GM19452 (cell line): Measurements from ENCODE around the gene GIGYF2.
"Not testable (repeated sequence)": the region's sequence is repeated elsewhere in the genome, so short reads cannot be mapped to it uniquely, and the experiment has no call there.

Source experiments
- ATAC-seq: cut with Tn5 transposase; IDR thresholded peaks from one replicate; pipeline ENCODE4 v1.9.1; 2021; ENCODE audit not compliant: unreplicated experiment

The GIGYF2 gene, protein sequence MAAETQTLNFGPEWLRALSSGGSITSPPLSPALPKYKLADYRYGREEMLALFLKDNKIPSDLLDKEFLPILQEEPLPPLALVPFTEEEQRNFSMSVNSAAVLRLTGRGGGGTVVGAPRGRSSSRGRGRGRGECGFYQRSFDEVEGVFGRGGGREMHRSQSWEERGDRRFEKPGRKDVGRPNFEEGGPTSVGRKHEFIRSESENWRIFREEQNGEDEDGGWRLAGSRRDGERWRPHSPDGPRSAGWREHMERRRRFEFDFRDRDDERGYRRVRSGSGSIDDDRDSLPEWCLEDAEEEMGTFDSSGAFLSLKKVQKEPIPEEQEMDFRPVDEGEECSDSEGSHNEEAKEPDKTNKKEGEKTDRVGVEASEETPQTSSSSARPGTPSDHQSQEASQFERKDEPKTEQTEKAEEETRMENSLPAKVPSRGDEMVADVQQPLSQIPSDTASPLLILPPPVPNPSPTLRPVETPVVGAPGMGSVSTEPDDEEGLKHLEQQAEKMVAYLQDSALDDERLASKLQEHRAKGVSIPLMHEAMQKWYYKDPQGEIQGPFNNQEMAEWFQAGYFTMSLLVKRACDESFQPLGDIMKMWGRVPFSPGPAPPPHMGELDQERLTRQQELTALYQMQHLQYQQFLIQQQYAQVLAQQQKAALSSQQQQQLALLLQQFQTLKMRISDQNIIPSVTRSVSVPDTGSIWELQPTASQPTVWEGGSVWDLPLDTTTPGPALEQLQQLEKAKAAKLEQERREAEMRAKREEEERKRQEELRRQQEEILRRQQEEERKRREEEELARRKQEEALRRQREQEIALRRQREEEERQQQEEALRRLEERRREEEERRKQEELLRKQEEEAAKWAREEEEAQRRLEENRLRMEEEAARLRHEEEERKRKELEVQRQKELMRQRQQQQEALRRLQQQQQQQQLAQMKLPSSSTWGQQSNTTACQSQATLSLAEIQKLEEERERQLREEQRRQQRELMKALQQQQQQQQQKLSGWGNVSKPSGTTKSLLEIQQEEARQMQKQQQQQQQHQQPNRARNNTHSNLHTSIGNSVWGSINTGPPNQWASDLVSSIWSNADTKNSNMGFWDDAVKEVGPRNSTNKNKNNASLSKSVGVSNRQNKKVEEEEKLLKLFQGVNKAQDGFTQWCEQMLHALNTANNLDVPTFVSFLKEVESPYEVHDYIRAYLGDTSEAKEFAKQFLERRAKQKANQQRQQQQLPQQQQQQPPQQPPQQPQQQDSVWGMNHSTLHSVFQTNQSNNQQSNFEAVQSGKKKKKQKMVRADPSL (N-terminal part only)

GRCh38 chr2:232697059-232697806 lies at the start of gene GIGYF2:
TSS of gene GIGYF2 (plus strand) at chr2:232697331. CDS start at chr2:232735198, 37,867 bp downstream.
- peak; percentile 82 for ATAC-seq

GRCh38 chr2:232649033-232649432 lies 48.1 kb upstream of the GIGYF2 start:
- no peak for ATAC-seq

GRCh38 chr2:232652505-232652851 lies 44.7 kb upstream of the GIGYF2 start:
- no peak for ATAC-seq

DNA sequence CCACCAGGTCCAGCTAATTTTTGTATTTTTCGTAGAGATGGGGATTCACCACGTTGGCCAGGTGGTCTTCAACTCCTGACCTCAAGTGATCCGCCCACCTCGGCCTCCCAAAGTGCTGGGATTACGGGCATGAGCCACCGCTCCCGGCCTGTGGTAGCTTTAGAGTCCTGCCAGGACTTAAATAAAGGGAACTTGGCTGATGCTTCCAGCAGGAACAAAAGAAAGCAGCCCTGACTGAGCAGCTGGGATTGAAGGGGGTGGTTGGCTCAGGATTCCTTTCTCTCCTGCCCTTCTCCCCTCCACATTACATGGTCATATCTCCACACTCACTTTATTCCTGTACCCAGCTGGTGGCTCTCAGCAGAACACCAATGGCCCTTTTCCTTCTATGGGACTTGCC lies 43.7 kb upstream of the GIGYF2 start:
- no peak for ATAC-seq

- ATAC-seq: no peak
These were observed 41.7 kb upstream of the GIGYF2 start for GRCh38 chr2:232655392-232655791.

GRCh38 chr2:232658217-232658785 lies 38.8 kb upstream of the GIGYF2 start:
- no peak for ATAC-seq

DNA sequence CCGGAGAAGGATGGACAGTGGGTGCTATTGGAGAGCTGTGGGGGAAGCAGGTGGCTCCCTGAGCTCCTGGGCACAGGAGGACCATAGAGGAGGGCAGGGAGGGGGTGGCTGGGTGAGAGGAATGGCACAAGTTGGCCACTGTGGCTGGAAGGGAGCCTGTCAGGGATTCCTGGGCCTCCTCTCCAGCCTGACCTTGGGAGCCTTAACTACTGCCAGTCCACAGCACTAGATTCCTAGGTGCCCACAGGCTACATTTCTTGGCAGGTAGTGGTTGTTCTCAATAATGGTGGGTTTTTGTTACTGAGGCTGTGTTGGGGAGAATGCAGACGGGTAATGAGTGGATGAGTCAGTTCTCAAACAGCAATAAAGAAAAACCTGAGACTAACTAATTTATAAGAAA lies 37.8 kb upstream of the GIGYF2 start:
- no peak for ATAC-seq

DNA sequence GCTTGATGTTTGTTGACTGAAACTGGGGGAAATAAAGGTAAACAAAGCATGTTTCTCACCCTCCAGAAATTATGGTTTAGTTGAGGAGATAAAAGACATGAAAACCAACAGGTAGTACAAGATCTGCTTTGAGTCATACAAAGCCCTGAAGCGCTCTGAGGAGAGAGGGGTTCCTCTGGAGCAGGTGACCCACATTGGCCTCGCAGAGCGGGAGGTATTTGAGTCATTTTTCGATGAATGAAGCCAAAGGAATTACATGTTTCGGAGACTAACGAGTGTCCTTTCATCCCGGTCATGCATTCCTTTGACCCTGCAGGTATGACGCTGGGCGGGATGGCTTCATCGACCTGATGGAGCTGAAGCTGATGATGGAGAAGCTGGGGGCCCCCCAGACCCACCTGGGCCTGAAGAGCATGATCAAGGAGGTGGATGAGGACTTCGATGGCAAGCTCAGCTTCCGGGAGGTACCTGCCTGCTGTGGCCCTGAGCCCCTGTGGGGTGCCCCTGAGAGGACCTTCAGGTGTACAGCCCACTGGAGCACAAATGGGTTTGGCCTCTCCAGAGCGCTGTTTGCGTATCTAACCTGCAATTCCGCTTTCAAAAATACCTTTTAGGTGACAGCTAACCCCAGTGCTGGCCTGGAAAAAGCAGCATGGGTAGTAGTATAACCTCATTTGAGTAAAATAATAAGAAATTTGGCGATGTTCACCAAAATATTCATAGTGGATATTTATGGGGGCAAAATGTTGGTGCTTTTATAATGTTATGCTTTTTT lies 34.5 kb upstream of the GIGYF2 start:
- no peak for ATAC-seq

GRCh38 chr2:232666051-232666805 lies 30.9 kb upstream of the GIGYF2 start:
- ATAC-seq: no peak

- no peak for ATAC-seq
These were observed 29.0 kb upstream of the GIGYF2 start for GRCh38 chr2:232667989-232668583.

DNA sequence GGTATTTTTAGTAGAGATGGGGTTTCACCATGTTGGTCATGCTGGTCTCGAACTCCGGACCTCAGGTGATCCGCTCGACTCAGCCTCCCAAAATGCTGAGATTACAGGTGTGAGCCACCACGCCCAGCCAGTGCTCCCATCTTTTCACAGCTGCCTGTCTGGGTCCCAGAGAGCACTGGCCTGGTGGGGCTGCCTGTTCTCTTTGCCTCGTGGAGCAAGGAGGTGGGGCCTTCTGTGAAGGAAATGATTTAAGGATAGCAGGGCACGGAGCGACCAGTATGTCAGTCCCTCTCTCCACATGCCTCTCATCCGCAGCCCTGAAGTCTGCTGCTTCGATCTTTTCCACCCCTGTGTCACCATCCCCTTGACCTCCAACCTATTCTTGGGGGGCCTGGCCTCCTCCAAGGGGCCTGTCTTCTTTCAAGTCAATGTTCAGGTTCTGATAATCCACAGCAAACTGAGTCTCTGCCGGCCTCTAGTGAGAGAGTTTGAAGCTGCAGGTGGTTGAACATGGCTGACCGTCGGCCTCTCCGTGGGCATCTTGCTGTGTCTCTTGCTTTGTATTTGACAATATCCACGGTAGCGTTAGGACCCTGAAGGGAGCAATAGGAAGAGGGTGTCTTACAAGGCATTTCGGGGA lies 28.2 kb upstream of the GIGYF2 start:
- ATAC-seq: no peak

DNA sequence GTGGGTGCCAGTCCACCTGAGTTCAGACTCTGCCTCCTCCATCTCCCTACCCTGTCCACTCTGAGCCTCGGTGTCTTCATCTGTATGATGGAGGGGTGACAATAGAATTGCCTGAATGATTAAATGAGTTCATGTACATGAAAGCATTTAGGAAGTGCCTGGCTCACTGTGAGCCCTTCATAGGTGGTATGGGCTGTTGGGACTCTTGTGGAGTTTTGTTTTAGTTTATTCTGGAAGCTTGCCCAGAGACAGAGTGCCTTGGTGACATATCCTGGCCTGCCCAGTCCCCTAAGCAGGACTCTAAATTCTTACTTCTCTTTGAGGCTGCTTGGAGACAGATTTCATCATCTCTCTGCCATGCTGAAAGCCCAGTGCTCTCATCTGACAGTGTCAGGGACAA lies 24.5 kb upstream of the GIGYF2 start:
- ATAC-seq: no peak

DNA sequence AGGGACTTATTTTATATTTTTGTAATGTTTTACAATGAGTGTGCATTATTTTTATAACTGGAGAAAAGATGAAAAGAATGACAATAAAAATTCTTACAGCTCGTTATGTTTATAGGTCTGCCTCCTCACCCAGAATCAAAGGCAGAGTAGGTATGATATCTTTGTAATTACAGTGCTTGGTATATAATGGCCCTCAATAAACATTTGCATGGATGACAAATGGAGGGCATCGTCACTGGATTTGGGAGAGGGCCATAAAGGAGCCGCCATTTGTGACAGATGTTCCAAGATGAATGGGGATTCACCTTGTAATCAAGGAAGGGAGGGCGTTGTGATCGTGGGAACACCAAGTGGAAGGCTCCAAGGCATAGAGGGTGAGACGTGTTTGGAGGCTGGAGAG lies 22.6 kb upstream of the GIGYF2 start:
- ATAC-seq: no peak

GRCh38 chr2:232675381-232675780 lies 21.8 kb upstream of the GIGYF2 start:
- ATAC-seq: no peak

- no peak for ATAC-seq
These were observed 17.1 kb upstream of the GIGYF2 start for GRCh38 chr2:232680006-232680405.

DNA sequence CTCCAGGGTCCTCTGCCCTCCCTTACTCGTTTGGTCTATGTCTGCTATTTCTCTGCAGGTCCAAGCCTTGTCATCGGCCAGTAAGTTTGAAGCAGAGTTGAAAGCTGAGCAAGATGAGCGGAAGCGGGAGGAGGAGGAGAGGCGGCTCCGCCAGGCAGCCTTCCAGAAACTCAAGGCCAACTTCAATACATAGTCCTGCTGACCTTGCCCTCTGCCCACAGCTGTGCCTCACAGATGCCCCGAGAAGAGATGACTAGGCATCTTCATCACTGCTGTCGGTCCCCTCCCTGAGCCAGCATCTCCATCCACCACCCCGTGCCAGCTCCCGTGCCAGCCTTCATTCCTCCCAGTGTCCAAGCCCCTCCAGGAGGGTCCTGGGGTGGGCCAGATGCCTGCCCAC lies 15.6 kb upstream of the GIGYF2 start:
- ATAC-seq: no peak

DNA sequence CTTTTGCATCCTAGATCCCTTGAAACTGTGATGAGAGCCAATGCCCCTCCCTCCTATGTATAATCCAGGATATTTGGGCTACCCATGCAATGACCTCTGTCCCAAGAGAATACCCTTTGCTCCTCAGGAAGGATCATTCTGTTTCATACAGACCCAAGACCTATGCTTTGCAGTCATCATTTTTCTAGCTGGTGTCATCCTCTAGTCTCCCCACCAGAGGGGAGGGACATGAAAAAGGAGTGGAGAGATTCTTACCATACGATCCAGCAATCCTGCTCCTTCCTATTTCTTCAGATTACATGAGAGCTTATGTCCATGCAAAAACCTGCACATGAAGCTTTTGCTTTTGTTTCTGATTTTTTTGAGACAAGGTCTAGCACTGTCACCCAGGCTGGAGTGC lies 13.8 kb upstream of the GIGYF2 start:
- ATAC-seq: no peak

GRCh38 chr2:232685391-232685790 lies 11.7 kb upstream of the GIGYF2 start:
- not testable (repeated sequence) for ATAC-seq
